IMR-90 (cell line): ENCODE measurements around the gene SHROOM4. TPM values are rescaled to one million over a fixed set of nuclear protein-coding genes. Genes with fewer than 3 reads are reported as not detected.

Experiments
- ATAC-seq: fragments of 200-7000 bp; cut with Tn5 transposase; 2 replicates; pipeline ENCODE4 v1.9.1; 2020; ENCODE audit warnings: low read depth, mild to moderate bottlenecking, moderate library complexity
- BruUV-seq: library from RNA; stranded (reverse); fragments of 400-500 nt; replicated peaks from 2 replicates; lab custom pipeline; 2021; lab: Mats Ljungman, UMichigan
- CTCF ChIA-PET: fragments of 300-600 bp; formaldehyde crosslinking; extraction: SDS; loops from one replicate; lab custom pipeline; 2021; ENCODE audit warnings: antibody characterized with exemption; lab: Yijun Ruan, JAX
- POLR2A ChIA-PET: fragments of 300-600 bp; sonication (Branson Sonifier 250); formaldehyde crosslinking; loops from one replicate; lab custom pipeline; 2022; ENCODE audit warnings: antibody characterized with exemption; ENCODE audit not compliant: unreplicated experiment; lab: Charles Lee
- DNase-seq: peaks from one replicate; pipeline ENCODE4 v3.0.0; 2013
- H2AFZ ChIP-seq: replicated peaks from 2 replicates; pipeline ENCODE3; 2013; ENCODE audit warnings: low read length, mild to moderate bottlenecking; ENCODE audit not compliant: poor library complexity
- H2AK5ac ChIP-seq: 2 replicates; pipeline ENCODE4 v1.6.1; 2013; ENCODE audit warnings: low read depth, low read length, inconsistent platforms
- H2AK9ac ChIP-seq: replicated peaks from 2 replicates; pipeline ENCODE3; 2013; ENCODE audit warnings: mild to moderate bottlenecking, low read depth, low read length, moderate library complexity; ENCODE audit not compliant: poor library complexity
- H2BK120ac ChIP-seq: 2 replicates; pipeline ENCODE4 v1.6.1; 2013; ENCODE audit warnings: low read depth, low read length, inconsistent platforms
- H2BK15ac ChIP-seq: 3 replicates; pipeline ENCODE4 v1.6.1; 2013; ENCODE audit warnings: low read depth, low read length, inconsistent platforms
- H2BK20ac ChIP-seq: 2 replicates; pipeline ENCODE4 v1.6.1; 2013; ENCODE audit warnings: low read depth, mild to moderate bottlenecking, inconsistent platforms, low read length, moderate library complexity
- H2BK5ac ChIP-seq: 2 replicates; pipeline ENCODE4 v1.6.1; 2013; ENCODE audit warnings: mild to moderate bottlenecking, low read depth, low read length, inconsistent platforms; ENCODE audit not compliant: poor library complexity, severe bottlenecking
- H3K14ac ChIP-seq: replicated peaks from 2 replicates; pipeline ENCODE4 v1.6.1; 2013; ENCODE audit warnings: low read depth, low read length, inconsistent platforms
- H3K18ac ChIP-seq: 2 replicates; pipeline ENCODE4 v1.6.1; 2013; ENCODE audit warnings: low read depth, low read length, control low read depth
- H3K23ac ChIP-seq: 2 replicates; pipeline ENCODE4 v1.6.1; 2013; ENCODE audit warnings: low read depth, low read length, inconsistent platforms
- H3K27ac ChIP-seq: 2 replicates; pipeline ENCODE4 v1.5.1; 2013; ENCODE audit warnings: mild to moderate bottlenecking, control low read depth, low read length; ENCODE audit not compliant: insufficient read depth
- H3K27me3 ChIP-seq: 2 replicates; pipeline ENCODE4 v1.6.1; 2013; ENCODE audit warnings: low read length; ENCODE audit not compliant: control insufficient read depth, insufficient read depth
- H3K36me3 ChIP-seq: 2 replicates; pipeline ENCODE4 v1.6.1; 2013; ENCODE audit warnings: low read length, mixed read lengths; ENCODE audit not compliant: control insufficient read depth, insufficient read depth
- H3K4ac ChIP-seq: 2 replicates; pipeline ENCODE4 v1.6.1; 2013; ENCODE audit warnings: low read depth, low read length, inconsistent platforms
- H3K4me1 ChIP-seq: 2 replicates; pipeline ENCODE4 v1.6.1; 2013; ENCODE audit warnings: low read length, mixed read lengths; ENCODE audit not compliant: control insufficient read depth, insufficient read depth
- H3K4me2 ChIP-seq: 2 replicates; pipeline ENCODE4 v1.6.1; 2013; ENCODE audit warnings: low read depth, mild to moderate bottlenecking, control low read depth, low read length, moderate library complexity
- H3K4me3 ChIP-seq: 2 replicates; pipeline ENCODE4 v1.5.1; 2013; ENCODE audit warnings: low read depth, mild to moderate bottlenecking, control low read depth, low read length, moderate library complexity; ENCODE audit not compliant: insufficient read depth
- H3K56ac ChIP-seq: 2 replicates; pipeline ENCODE4 v1.6.1; 2013; ENCODE audit warnings: low read length, inconsistent platforms; ENCODE audit not compliant: insufficient read depth; ENCODE audit errors: extremely low read depth
- H3K79me1 ChIP-seq, 2 experiments: 2 replicates each; pipeline ENCODE4 v1.6.1; 2013; ENCODE audit warnings: low read length in 2 of 2, inconsistent platforms in 1 of 2, low read depth in 1 of 2
- H3K9ac ChIP-seq: 2 replicates; pipeline ENCODE4 v1.6.1; 2013; ENCODE audit warnings: low read depth, low read length, control low read depth
- H3K9me1 ChIP-seq: 2 replicates; pipeline ENCODE4 v1.6.1; 2013; ENCODE audit warnings: low read length, inconsistent platforms; ENCODE audit not compliant: insufficient read depth
- H3K9me3 ChIP-seq: 2 replicates; pipeline ENCODE4 v1.6.1; 2013; ENCODE audit warnings: low read length; ENCODE audit not compliant: control insufficient read depth, insufficient read depth
- H4K20me1 ChIP-seq: 2 replicates; pipeline ENCODE4 v1.6.1; 2013; ENCODE audit warnings: low read length, inconsistent platforms; ENCODE audit not compliant: insufficient read depth
- H4K5ac ChIP-seq: 2 replicates; pipeline ENCODE4 v1.6.1; 2013; ENCODE audit warnings: mild to moderate bottlenecking, low read depth, low read length, control low read depth
- H4K8ac ChIP-seq, 2 experiments: 2 replicates each; pipeline ENCODE4 v1.6.1; 2013; ENCODE audit warnings: low read depth in 2 of 2, low read length in 2 of 2, control low read depth in 1 of 2, inconsistent platforms in 1 of 2
- H4K91ac ChIP-seq: 2 replicates; pipeline ENCODE4 v1.6.1; 2013; ENCODE audit warnings: low read depth, low read length, inconsistent platforms; ENCODE audit not compliant: insufficient read depth
- BHLHE40 ChIP-seq: fragments of 150-350 bp; IDR thresholded peaks from 2 replicates; pipeline ENCODE4 v1.6.1; 2016; ENCODE audit warnings: mild to moderate bottlenecking, low read depth, low read length
- CEBPB ChIP-seq: IDR thresholded peaks from 2 replicates; pipeline ENCODE4 v1.6.1; 2012; ENCODE audit warnings: low read depth, low read length, improper control_type of control experiment
- CHD1 ChIP-seq: IDR thresholded peaks from 2 replicates; pipeline ENCODE4 v1.6.1; 2012; ENCODE audit warnings: low read depth, low read length, improper control_type of control experiment
- CTCF ChIP-seq: conservative IDR thresholded peaks from 2 replicates; pipeline ENCODE4 v1.5.1; 2012; ENCODE audit warnings: mild to moderate bottlenecking, low read depth, low read length, improper control_type of control experiment
- ELK1 ChIP-seq: fragments of 150-350 bp; IDR thresholded peaks from 2 replicates; pipeline ENCODE4 v1.6.1; 2016; ENCODE audit warnings: low read depth, mild to moderate bottlenecking, low read length, moderate library complexity, borderline replicate concordance
- FOS ChIP-seq: fragments of 150-350 bp; IDR thresholded peaks from 2 replicates; pipeline ENCODE4 v1.6.1; 2016; ENCODE audit warnings: low read depth, low read length
- MAFK ChIP-seq: IDR thresholded peaks from 2 replicates; pipeline ENCODE4 v1.6.1; 2012; ENCODE audit warnings: low read depth, low read length, improper control_type of control experiment
- MAZ ChIP-seq: IDR thresholded peaks from 2 replicates; pipeline ENCODE4 v1.6.1; 2012; ENCODE audit warnings: low read depth, mild to moderate bottlenecking, low read length, improper control_type of control experiment, moderate library complexity, borderline replicate concordance
- MXI1 ChIP-seq: IDR thresholded peaks from 2 replicates; pipeline ENCODE4 v1.6.1; 2012; ENCODE audit warnings: low read depth, mild to moderate bottlenecking, low read length, moderate library complexity, borderline replicate concordance
- NFE2L2 ChIP-seq: fragments of 150-350 bp; IDR thresholded peaks from 2 replicates; pipeline ENCODE4 v1.6.1; 2016; ENCODE audit warnings: low read depth, mild to moderate bottlenecking, low read length
- POLR2A ChIP-seq: IDR thresholded peaks from 2 replicates; pipeline ENCODE4 v1.6.1; 2012; ENCODE audit warnings: mild to moderate bottlenecking, low read depth, low read length
- RAD21 ChIP-seq: IDR thresholded peaks from 2 replicates; pipeline ENCODE4 v1.6.1; 2012; ENCODE audit warnings: low read length, improper control_type of control experiment
- RCOR1 ChIP-seq: IDR thresholded peaks from 2 replicates; pipeline ENCODE4 v1.6.1; 2012; ENCODE audit warnings: mild to moderate bottlenecking, low read length, improper control_type of control experiment; ENCODE audit not compliant: insufficient replicate concordance
- RFX5 ChIP-seq: IDR thresholded peaks from 2 replicates; pipeline ENCODE4 v1.8.0; 2012; ENCODE audit warnings: low read depth, mild to moderate bottlenecking, low read length, moderate library complexity
- SMC3 ChIP-seq: fragments of 150-350 bp; IDR thresholded peaks from 2 replicates; pipeline ENCODE4 v1.6.1; 2016; ENCODE audit warnings: low read depth, mild to moderate bottlenecking, antibody characterized with exemption, low read length, moderate library complexity
- WGBS, 2 experiments: methylation state at CpG; one replicate each; pipeline versions ENCODE4 v1.1.5 to v1.1.7; 2013; ENCODE audit warnings: missing lambda C conversion rate in 2 of 2; ENCODE audit not compliant: insufficient read length in 1 of 2; ENCODE audit errors: extremely low coverage in 2 of 2; 5-methylcytosine and 5-hydroxymethylcytosine counted together
- dilution Hi-C: fragments of 300-500 bp; cut with HindIII; formaldehyde crosslinking; loops from one replicate; pipeline ENCODE4 v1.14.3; 2018; ENCODE audit warnings: low sequenced_read_pairs; ENCODE audit not compliant: unreplicated experiment
- in situ Hi-C: fragments of 300-500 bp; cut with MboI; formaldehyde crosslinking; loops from 3 replicates; pipeline ENCODE4 v1.14.3; 2019; ENCODE audit warnings: low sequenced_read_pairs, inconsistent platforms, mixed read lengths
- intact Hi-C: fragments of 100-400 bp; cut with micrococcal nuclease; formaldehyde crosslinking; loops from 2 replicates; pipeline ENCODE4 v1.10.0; 2022
- polyA plus RNA-seq, 3 experiments: library from polyadenylated mRNA; depleted of rRNA; stranded (reverse); fragments of >200 nt; gene quantifications; 2 replicates each; pipeline ENCODE4 v1.2.3, GENCODE V29; 2012; ENCODE audit warnings: low replicate concordance in 1 of 3
- total RNA-seq: library from RNA; depleted of rRNA; stranded (reverse); fragments of >200 nt; gene quantifications from 2 replicates; pipeline ENCODE4 v1.2.3, GENCODE V29; 2012
- TF ChIP-seq, protein P1 (sequence below): fragments of 150-350 bp; IDR thresholded peaks from 2 replicates; pipeline ENCODE4 v1.6.1; 2017; ENCODE audit warnings: mild to moderate bottlenecking, antibody characterized with exemption, low read length, low read depth

Gene SHROOM4
- total and polyA plus RNA-seq, 2 of the 4 experiments (the other 2 are of a cell fraction) = 1.0 to 2.2 TPM

DNA sequence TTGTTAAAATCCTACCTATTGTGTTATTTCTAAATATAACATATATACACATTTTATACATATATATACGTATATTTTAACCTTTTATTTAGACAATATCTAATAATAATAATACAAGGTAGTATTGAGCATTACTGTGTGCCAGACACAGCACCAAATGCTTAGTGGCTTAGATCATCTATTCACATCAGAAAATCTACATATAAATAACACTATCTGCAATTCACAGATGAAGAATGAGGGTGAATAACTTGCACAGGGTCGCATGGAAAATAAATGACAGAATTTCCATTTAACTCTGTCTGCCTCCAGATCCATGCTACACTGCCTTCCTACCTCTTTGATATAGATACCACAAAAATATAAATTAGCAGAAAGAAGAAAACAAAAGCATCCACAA, 37.7 kb downstream of the SHROOM4 start:
- no CpG with 5 or more reads among the region's 2 CpGs for WGBS, 2 experiments
- Histone ChIP-seq H3K36me3 (no peaks in the 10 kb centered on the region), H2BK120ac (no peak overlapping the region), H3K14ac (no peak overlapping the region), H3K23ac (no peak overlapping the region), H2BK15ac (no peak overlapping the region), H2AFZ (no peak overlapping the region), H4K20me1 (no peaks in the 10 kb centered on the region), H3K4me1 (no peaks in the 10 kb centered on the region), H3K27me3 (no peaks in the 10 kb centered on the region; the same call in 1 of the 2 replicates), H2AK9ac (no peak overlapping the region), H2AK5ac (no peak overlapping the region), H3K9me3 (no peaks in the 10 kb centered on the region), H4K91ac (no peak overlapping the region), H3K4me3 (no peak overlapping the region), H3K9me1 (no peaks in the 10 kb centered on the region), H3K9ac (no peak overlapping the region), H2BK20ac (no peak overlapping the region), H3K56ac (no peak overlapping the region), H3K4me2 (no peak overlapping the region), H4K8ac (no peak overlapping the region), H3K4ac (no peak overlapping the region), H3K18ac (no peak overlapping the region), H4K5ac (no peak overlapping the region), H3K27ac (no peak overlapping the region), H3K79me1 (no peaks in the 10 kb centered on the region), H2BK5ac (no peak overlapping the region)
- dilution Hi-C loops (no loop called here), in situ Hi-C loops (no loop called here), intact Hi-C loops (no loop called here)
- CTCF ChIA-PET = interaction anchor here (1.2 kb wide), 1 partner anchor 13 kb away, joined by 3 read pairs; no protein-coding TSS in a partner anchor
- POLR2A ChIA-PET = no interaction called here
- BruUV-seq = no TSS peak
- TF ChIP-seq FOS = no peak
- TF ChIP-seq, protein P1, sequence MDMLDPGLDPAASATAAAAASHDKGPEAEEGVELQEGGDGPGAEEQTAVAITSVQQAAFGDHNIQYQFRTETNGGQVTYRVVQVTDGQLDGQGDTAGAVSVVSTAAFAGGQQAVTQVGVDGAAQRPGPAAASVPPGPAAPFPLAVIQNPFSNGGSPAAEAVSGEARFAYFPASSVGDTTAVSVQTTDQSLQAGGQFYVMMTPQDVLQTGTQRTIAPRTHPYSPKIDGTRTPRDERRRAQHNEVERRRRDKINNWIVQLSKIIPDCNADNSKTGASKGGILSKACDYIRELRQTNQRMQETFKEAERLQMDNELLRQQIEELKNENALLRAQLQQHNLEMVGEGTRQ = no peak
- TF ChIP-seq RAD21 = no peak
- no peak for TF ChIP-seq RCOR1
- TF ChIP-seq CEBPB = no peak
- TF ChIP-seq BHLHE40 = no peak
- no peak for TF ChIP-seq MAFK
- TF ChIP-seq POLR2A = no peak
- no peak for TF ChIP-seq RFX5
- TF ChIP-seq CTCF = no peak
- TF ChIP-seq CHD1 = no peak
- no peak for TF ChIP-seq NFE2L2
- no peak for TF ChIP-seq ELK1
- TF ChIP-seq MXI1 = no peak
- no peak for TF ChIP-seq MAZ
- TF ChIP-seq SMC3 = no peak
- ATAC-seq = no peak
- no peak for DNase-seq
